Measurements from ENCODE around the gene GALNTL6. TPM values are rescaled to one million over a fixed set of nuclear protein-coding genes. Genes with fewer than 3 reads are reported as not detected.
A peak's percentile ranks its signal among the peaks of the same experiment; 100 is the strongest.
"Not testable (repeated sequence)": the region's sequence is repeated elsewhere in the genome, so short reads cannot be mapped to it uniquely, and the experiment has no call there.

Gene GALNTL6
- total RNA-seq, 1 donor: under 0.01 TPM

DNA sequence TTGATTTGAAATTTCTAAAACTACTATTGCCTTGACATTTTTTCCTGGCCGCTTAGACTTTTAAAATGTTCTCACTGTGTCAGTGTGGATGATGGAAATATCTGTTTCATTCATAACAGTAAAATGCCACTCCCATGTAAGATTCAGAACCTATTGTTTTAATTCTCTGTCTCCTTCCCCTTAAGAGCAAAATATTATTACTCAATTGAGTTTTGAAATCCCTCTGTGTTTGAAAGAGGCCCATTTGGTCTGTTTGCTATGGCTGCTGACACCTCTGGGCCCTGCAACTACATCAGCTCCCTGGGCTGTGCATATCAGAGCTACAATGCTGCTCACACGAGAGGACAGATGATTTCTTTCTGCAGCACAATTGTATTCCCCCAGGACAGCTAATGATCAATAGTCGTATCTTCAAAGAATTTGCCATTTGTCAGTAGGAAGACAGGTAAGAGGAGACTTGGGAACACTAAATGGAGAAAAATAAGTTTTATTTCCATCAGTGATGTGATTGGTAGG, 967.4 kb downstream of the GALNTL6 start:
- no peak for DNase-seq (ENCODE audit: low read depth in 2 of 3, low spot score in 2 of 3)

DNA sequence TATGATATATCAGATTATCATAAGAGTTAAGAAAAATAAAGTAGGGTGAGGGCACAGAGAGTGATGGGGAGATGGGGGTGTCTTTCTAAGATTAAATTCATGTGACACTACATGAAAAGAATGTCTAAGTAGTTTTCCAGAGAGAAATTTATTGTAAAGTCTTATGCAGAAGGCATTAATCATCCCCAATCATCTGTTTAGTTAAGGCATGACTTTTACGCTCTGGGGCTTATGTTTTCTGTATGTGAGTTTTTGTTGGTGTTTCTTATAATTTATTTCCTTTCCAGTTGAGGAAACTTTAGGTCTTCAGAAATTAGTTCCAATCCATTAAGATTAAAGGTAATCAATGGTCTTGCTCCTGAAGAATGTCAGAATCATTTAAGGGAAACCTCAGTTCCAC, 972.4 kb downstream of the GALNTL6 start:
- no peak for DNase-seq (ENCODE audit: low read depth in 2 of 3, low spot score in 2 of 3)

DNA sequence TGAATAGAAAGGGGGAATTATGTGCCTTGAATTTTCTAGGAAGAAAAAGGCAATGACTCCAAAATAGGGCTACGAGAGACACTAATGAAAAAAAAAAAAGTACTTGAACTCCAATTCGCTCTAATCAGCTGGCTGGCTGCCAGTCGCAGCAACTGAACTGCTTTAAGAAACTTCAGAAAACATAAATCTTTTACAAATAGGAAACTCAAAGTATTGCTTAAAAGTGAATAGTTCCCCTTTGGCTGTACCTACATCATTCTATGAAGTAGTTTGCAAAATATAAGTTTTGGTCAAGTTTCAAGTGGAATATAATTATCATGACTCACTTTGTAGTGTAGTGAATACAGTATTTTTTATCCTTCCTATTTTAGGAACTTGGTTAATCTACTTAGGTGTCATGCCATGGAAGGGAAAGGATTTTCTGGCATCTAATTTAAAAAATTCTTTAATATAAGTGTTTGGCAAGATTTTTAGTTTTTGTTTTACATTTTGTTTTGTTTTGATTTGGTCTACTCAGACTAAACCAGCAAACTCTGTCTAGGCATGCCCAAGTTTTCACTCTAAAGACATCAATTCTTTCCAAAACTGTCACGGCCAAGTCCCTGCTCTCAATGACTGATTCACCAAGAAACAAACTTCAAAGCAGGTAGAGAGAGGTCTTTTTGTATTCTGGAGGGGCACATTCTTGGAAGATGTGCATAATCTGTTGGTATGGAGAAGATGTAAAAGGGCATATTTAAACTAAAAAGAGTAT, 973.0 kb downstream of the GALNTL6 start:
- DNase-seq (ENCODE audit: low read depth in 2 of 3, low spot score in 2 of 3): peak in 2 of 3 donors; percentile 51 to 80

DNA sequence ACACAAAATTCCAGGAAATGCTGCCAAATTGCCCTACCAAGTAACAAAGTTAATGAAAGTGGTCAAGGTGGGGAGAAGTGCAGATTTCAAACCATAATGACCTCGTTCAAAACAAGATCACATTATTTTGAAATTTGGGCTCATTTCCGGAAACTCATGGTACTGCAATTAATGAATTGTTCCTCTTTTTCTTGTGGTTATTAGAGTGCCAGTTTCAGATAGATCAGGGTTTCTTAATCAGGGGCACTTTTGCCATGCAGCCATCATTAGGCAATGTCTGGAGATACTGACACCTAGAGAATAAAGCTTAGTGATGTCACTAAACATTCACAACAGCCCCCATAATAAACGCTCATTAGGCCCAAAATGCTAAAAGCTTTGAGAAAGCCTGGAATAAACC, 973.9 kb downstream of the GALNTL6 start:
- peak in 2 of 3 donors; percentile 6 to 24 for DNase-seq (ENCODE audit: low read depth in 2 of 3, low spot score in 2 of 3)

DNA sequence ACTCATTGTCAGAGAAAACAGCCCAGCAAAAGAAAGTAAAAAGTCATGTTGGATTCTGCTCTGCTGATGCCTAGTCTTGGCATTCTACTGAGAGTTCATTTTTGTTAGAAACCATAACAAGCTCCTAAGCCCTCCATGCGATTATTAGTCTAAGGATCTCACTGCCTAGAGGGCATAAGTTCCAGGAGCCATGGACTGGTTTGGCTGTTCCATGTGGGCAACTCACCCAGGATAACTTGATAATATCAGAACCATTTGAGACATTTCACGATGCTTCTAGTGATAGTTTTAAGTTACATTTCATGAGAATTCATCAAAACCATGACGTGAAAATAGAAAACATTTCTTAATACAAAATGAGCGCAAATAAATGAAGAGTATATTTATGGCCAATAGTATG, 978.6 kb downstream of the GALNTL6 start:
- no peak for DNase-seq (ENCODE audit: low read depth in 2 of 3, low spot score in 2 of 3)

DNA sequence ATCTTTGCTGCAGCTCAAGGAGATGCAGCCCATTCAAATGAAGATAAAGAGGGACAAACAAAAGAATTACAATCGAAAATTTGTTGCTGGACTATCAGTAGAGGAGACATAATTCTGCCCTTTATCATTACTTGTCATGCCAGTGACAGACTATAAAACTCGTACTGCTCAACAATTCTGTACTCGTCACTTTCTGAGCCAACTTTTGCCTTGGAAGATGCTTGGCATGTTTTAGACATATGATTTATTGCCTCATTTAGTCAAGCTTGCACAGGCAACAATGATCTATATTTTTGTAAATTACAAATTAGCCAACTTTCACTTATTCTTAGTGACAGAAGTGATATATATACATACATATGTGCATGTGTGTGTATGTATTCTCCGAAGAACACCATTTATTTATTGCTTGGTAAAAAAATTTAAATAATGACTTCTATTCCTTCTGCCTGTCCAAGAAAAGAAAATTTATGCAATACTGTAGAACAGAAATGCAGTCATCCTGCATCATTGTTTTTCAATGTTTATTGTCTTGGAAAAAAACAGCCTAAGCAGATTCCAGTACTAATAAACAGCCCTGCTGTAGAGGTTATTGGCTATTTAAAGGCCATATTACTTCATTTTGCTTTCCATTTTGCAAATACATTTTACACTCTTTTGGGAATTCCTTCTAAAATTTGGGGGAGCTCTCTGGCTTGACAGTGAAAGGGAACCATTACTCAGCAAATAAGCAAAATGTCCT, 980.5 kb downstream of the GALNTL6 start:
- no peak for DNase-seq (ENCODE audit: low read depth in 2 of 3, low spot score in 2 of 3)

DNA sequence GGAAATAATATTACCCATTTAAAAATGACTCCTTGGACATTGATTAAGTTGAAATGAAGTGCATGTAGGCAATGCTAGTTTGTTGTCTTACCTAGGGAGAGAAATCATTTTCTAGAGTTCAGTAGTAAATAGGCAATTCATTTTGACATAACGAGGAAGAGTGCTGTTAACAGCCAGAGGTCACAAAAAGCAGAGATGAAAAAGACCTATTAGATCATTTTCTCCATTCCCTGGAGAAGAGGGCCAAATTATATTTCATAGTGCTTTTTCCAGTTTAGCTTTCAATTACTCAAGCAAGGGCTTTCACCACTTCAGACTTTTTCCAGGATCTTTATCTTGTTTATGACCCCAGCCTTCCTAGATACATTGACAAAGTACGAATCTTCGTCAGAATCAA, 981.1 kb downstream of the GALNTL6 start:
- no peak for DNase-seq (ENCODE audit: low read depth in 2 of 3, low spot score in 2 of 3)

DNA sequence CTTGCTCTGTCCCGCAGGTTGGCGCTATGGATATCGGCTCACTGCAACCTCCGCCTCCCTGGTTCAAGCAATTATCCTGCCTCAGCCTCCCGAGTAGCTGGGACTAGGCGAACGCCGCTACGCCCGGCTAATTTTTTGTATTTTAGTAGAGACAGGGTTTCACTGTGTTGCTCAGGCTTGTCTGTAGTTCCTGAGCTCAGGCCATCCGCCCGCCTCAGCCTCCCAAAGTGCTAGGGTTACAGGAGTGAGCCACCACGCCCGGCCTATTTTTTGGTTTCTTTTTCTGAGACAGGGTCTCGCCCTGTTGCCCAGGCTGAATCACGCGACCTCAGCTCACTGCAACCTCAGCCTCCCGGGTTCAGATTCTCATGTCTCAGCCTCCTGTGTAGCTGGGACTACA, 984.1 kb downstream of the GALNTL6 start:
- DNase-seq (ENCODE audit: low read depth in 2 of 3, low spot score in 2 of 3): not testable (repeated sequence)

DNA sequence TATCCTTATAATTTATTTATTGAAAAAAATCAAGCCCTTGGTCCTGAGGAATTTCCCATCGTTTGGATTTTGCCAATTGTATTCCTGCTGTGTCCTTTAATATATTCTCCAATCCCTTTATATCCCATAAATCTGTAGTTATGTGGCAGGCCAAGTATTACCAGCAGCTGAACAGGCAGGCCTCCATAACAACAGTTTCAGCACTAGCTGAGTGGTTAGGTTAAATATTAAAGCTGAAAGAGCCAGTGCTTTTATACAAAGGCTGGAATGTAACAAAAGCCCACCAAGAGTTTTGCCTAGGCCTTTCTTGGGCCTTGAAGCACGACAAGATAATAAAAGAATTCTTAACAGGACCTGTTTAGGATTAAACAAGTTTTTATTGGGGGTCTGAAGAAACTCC, 988.8 kb downstream of the GALNTL6 start:
- no peak for DNase-seq (ENCODE audit: low read depth in 2 of 3, low spot score in 2 of 3)

DNA sequence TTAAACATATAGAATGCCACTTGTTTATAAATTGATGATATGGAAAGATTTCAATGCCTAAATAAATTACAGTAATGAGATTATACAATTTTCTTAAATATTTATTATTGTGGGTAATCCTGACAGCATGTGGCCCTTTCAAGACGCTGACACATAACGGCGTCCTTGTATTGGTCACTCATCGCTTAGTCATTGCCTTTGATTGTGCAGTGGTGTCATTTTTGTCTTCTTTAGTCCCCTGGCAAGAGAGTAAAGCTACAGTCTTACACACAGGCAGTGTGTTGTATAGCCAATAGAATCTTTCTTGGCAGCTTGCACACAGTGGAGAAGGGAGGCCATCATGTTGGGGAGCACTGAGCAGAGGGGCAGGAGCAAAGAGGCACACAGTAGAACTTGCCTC, 993.6 kb downstream of the GALNTL6 start:
- DNase-seq (ENCODE audit: low read depth in 2 of 3, low spot score in 2 of 3): no peak

DNA sequence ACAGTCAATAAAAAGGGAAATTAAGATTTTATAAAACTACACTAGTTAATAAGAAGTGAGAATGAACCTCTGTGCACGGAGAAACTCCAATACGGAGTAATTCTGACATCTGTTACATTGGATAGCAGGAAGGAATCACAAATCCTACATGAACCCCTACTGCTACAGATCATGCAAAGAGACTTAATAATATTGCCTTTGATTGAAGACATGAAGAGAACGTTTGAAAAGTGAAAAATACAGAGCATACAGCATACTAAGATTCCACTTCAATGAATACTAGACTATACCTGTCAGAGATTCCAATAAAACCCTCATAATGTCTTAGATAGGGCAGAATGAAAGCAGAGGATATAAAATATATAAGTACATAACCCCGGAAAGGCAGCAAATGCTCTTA, 995.0 kb downstream of the GALNTL6 start:
- DNase-seq (ENCODE audit: low read depth in 2 of 3, low spot score in 2 of 3): no peak

DNA sequence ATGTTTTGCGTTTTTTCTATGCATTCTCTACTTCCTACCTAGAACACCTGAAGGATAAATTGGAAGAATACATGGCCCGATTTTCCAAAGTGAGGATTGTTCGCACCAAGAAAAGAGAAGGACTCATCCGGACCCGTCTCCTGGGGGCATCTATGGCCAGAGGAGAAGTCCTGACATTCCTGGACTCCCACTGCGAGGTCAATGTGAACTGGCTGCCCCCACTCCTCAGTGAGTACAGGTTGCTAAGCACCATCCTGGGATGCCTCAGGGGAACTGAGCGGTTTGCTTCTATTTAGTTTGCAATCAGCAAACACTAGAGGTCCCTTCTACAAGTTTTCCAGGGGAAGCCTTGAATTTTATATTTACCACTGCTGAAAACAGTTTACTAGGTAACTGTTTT, 996.1 kb downstream of the GALNTL6 start:
- no peak for DNase-seq (ENCODE audit: low read depth in 2 of 3, low spot score in 2 of 3)

DNA sequence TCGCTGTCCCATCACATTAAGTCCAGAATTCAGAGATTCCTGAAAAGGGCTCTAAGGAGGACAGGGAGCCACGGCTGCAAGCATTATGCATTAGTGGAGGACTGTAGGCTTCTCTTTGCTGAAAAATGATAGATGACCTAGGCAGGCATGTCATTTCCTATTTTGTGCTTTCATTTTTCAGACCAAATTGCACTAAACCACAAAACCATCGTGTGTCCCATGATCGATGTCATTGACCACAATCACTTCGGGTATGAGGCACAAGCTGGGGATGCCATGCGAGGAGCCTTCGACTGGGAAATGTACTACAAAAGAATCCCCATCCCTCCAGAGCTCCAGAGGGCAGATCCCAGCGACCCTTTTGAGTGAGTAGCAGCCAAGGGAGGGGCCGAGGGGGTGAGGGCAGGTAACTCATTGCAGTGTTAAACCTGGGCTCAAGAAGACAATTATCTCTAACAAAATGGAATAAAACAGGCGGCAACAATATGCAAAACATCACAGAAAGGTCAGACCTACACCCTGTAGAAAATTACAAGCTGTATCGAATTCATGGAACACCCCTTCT, 1000.2 kb downstream of the GALNTL6 start:
- peak in 2 of 3 donors; percentile 27 to 56 for DNase-seq (ENCODE audit: low read depth in 2 of 3, low spot score in 2 of 3)

DNA sequence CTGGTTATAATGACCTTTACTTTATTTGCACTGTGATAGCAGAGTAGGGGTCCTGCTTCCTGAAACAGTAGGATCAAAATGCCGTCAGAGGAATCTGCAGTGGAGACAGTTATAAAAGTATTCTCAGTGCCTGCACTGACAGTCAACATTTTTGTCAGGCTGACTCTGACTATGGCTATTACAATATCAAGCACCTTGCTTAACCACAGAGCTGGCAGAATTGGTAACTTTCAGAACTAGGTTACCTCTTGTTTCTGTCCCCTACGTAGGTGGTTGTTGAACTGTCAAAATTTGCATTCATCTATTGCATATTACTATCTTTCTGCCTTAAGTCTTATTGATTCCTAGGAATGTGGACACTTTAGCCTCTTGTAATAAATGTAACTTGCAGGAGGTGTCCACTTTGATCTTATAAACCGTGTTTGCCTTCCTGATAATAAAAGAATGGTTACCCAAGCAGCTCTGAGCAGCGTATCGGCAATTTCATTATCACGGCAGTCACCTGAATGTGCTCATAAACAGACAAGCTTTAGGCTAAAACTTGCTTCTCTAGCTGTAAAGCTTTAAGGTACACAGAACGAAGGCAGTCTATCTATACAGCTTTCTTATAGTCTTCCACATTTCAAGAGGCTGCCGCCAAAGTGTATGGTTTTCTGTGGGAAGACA, 1002.4 kb downstream of the GALNTL6 start:
- no peak for DNase-seq (ENCODE audit: low read depth in 2 of 3, low spot score in 2 of 3)

DNA sequence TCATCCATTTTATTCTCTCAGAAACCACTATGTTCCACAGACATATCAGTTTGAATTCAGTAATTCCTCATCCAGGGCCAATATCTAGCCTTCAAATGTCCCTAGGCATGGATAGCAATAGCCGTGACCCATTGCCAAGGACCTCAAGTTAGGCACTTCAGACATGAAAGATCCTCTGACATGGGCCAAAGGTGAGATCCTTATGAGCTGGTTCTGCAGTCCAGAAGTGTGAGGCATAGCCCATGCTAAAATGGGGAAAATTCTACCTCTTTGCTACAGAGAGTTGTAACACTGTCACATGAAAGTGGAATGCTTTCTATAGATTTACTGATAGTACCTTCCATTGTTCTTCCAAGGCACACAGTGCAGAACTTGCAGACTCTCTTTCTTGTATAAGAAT, 1005.7 kb downstream of the GALNTL6 start:
- no peak for DNase-seq (ENCODE audit: low read depth in 2 of 3, low spot score in 2 of 3)

DNA sequence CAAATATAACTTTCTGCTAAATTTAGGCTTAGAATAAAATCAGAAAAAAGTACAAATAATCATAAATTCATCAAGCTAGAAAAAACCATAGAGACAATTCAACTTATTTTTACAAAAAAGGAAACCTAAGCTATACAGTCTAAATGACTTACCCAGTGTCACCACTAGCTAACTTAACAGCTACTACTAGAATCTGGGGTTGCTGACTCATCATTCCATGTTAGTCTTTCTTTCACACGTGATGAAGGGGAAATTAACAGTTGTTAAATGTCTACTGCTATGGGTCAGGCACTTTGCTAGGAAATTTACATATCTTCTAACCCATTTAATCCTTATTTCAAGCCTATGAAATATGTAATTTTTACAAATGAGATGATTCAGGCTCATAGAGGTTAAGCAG, 1006.1 kb downstream of the GALNTL6 start:
- peak in 1 of 3 donors; percentile 14 for DNase-seq (ENCODE audit: low read depth in 2 of 3, low spot score in 2 of 3)

DNA sequence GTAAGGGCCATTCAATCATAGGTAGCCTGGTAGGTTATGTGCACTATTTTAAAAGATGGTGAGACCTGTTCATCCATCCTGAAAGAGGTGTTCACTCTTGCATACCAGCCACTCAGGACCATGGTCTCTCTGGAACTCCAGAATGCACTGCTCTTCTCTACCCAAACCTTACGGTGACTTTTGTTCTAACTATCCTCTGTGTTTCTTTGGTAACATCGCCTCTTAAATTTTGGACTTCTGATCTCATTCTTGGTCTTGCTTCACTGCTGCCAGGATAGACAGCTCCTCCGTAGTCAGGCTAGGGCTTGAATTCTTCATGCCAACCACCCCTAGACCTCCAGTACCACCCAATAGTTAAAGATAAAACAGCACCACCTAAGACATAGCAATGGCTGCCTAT, 1009.1 kb downstream of the GALNTL6 start:
- no peak for DNase-seq (ENCODE audit: low read depth in 2 of 3, low spot score in 2 of 3)

DNA sequence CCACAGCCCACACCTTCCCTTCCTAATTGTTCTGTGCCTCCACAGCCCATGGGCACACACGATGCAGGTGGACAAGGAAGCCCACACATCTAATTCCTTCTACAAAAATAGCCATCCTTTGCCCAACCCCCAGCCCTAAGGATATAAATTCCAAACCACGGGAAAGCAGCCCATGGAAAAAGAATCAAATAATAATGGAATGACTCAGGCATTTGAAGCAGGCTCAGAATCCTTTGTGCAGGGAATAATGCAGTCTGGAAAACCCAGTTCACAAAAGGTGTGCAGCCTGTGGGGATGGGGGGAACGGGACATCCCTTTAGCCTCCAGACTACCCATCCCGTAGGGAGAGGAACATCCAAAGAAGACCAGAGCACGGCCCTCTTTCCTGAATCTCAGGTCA, 1013.1 kb downstream of the GALNTL6 start:
- DNase-seq (ENCODE audit: low read depth in 2 of 3, low spot score in 2 of 3): no peak

DNA sequence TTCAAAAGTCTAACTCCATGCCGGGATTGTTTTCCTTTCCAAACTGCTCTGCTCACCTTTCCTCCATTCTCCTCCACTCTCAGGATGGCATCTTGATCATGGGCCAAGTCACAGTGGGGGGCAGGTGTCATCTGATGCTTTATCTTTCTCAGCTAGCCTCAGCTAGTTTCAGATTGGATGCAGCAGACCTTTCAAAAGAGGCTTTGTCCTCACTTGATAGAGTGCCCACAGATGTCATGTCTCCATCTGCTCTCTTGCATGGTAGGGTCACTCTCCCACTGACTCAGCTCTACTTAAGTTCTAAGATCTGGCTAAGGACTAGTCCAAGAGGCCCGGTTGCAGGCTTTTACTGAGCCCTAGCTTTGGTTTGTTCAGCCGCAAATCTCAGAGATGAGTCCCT, 1013.7 kb downstream of the GALNTL6 start:
- DNase-seq (ENCODE audit: low read depth in 2 of 3, low spot score in 2 of 3): no peak

DNA sequence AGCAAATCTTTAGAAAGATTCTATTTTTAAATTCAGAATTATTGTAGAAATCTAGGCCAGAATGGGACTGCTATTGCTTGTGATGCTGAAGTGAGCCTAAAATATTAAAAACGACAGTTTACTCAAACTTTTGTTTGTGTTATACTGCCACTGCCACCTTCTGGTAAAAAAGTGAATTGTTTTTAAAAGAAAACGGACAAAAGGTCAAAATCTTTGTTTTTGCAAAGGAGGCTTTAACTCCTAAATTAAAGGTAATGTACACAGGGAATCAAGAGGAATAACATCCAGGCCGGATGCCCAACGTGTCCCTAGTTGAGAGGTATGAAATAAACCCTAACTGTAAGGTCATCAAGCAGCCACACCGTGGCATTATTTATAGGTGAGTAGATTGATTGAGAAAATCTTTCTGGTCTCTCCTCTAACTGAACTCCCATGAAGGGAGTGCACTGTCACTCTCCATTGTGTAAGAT, 1017.1 kb downstream of the GALNTL6 start:
- DNase-seq (ENCODE audit: low read depth in 2 of 3, low spot score in 2 of 3): peak in 1 of 3 donors; percentile 55

DNA sequence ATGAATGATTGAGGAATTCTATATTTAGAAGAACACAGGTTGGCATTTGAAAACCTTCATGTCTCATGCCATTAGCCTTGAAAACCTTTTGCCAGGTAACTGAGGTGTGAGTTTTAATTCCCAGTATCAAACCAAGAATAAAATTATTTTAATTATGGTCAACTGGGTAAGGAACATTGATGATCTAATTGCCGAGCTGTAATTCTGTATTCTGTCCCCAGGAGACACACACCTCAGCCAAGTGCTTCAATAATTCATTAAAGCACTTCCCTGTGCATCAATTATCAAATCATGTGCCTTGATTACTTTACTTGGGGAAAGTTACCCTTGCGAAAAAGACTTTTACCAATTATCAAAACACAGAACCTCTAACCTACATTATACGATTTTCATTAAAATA, 1023.5 kb downstream of the GALNTL6 start:
- DNase-seq (ENCODE audit: low read depth in 2 of 3, low spot score in 2 of 3): no peak

All from hematopoietic multipotent progenitor cell (in vitro differentiated cells).